Endothelial cell of hepatic sinusoid (primary cell): ENCODE data around the gene SIVA1.

Experiments used
- in situ Hi-C: cut with HindIII; loops from 2 replicates; pipeline ENCODE4 v1.10.0; 2017; ENCODE audit warnings: low sequenced_read_pairs

The SIVA1 gene

DNA sequence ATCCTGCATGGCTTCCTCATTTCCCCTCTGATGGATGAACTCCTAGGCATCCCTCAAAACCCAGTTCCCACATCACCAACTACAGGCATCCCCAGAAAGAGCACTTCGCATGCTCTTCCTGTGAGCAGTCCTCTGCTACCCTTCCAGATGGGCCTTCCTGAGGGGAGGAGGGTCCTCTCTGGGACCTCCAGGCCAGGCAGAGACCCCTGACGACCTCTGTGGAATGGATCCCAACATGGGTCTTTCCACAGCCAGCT is 40.7 kb downstream of the SIVA1 start:
- in situ Hi-C loops, result no loop called here

DNA sequence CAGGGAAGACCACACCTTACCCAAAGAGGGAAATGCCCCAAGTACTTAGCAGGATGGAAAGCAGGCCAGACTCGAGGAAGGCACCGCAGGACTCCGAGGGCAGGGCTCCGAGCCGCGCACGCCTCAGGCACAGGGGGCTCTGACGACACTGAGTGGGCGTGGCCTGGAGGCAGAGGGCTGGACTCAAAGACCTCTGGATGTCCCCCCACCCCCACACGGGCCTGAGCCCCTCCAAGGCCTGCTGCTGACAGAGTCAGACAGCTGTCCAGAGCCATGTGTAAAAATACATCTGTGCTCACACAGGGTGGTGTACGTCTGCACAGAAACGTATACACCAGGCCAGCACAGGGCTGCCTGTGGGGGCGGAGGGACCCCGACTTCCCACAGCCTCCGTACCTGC is 41.2 kb downstream of the SIVA1 start:
- in situ Hi-C loops, result no loop called here

GRCh38 chr14:104794631-104794992 is 41.7 kb downstream of the SIVA1 start:
- in situ Hi-C loops, result no loop called here

DNA sequence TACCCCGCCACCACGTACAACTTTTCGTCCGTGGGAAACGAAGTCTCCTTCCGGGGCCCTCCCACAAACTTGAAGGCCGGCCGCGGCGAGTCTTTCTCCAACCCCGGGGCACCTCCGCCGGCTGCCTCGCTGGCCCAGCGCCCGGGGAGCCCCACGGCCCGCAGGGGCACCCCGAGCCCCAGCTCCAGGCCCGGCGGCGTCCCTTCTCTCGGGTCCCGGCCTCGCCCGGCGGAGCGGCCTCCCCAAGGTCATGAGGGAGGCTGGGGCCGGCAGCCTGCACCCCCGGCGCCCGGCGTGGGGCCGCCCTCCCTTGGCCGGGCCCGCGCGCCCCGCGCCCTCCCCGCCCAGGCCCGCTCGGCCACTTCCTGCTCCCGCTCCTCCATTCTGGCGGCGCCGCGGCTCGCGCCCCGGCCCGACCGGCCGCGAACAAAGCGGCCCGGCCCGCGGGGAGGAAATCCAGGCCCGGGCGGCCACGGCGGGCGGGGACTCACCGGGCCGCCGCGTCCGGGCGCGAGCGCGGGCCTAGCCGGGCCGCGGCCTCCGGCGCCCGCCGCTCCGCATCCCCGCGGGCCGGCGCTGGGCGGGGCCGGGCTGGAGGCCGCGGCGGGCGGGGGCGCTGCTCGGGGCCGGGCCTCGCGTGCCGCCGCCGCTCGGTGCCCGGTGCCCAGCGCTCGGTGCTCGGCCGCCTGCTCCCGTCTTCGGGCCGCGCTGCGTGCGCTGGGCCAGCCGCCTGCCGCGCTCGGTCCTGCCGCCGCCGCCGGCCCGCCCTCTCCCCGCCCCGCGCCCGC is 42.2 kb downstream of the SIVA1 start, which contains the start of gene AKT1:
AKT1 (minus strand) TSS at position 756 of the 788 bp plus-strand sequence. CDS start 3,105 bp downstream, outside the sequence.
- in situ Hi-C loops, result no loop called here

GRCh38 chr14:104795781-104796686 is 43.1 kb downstream of the SIVA1 start:
- in situ Hi-C loops, result no loop called here

DNA sequence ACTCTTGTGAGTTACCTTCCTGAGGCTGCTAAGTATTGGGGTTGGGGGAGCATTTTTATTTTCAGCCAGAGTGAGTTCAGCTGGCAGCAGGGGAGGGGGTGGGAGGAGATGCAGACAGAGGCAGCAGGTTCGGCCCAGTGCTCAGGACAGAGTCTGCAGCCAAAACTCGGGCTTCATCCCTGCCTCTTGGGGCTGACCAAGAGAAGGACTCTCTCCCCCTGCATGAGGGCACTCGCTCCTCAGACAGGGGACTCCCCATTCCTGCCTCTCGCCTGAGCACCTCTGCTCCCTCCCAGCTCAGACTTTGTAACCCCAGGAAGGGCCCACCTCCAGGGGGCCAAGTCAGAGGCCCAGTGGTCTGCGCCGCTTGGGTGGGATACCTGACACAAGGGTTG is 43.7 kb downstream of the SIVA1 start:
- in situ Hi-C loops, result no loop called here

- in situ Hi-C loops, result no loop called here
These were observed 44.4 kb downstream of the SIVA1 start for GRCh38 chr14:104797115-104798044.

- in situ Hi-C loops, result no loop called here
These were observed 45.6 kb downstream of the SIVA1 start for GRCh38 chr14:104798300-104799243.

DNA sequence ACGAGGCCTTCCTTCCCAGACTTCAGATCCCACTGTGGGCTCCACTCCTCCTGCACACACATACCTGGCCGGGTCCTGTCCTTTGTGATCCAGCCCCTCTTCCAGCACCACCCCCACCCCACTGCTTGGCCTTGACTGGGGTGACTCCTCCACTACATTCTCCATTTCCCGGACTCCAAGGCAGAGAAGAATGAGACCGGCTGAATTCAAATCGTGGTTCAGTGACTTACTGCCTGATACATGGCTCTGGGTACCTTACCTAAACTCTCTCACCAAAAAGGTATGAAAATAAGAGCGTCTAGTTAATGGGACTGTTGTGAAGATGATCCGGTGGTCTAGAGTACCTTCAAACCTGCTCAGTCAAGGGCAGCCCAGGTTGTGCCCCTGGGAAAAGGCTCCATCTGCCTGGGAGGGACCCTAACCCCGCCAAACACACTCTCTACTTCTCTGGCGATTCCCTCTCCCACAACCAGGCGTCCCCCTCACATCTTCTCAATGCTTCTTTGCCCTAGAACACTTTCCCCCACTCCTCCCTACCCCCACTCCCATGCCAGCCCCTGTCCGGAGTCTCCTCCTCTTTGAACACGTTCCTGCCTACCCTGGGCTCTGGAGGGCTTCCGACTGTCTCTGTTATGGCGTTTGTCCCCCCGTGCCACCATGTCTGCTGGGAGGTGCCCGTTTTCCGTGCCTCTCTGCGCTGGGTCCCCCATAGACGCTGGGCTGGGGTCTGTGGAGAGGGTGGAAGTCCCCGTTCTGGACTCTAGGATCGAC is 46.5 kb downstream of the SIVA1 start:
- in situ Hi-C loops, result no loop called here

DNA sequence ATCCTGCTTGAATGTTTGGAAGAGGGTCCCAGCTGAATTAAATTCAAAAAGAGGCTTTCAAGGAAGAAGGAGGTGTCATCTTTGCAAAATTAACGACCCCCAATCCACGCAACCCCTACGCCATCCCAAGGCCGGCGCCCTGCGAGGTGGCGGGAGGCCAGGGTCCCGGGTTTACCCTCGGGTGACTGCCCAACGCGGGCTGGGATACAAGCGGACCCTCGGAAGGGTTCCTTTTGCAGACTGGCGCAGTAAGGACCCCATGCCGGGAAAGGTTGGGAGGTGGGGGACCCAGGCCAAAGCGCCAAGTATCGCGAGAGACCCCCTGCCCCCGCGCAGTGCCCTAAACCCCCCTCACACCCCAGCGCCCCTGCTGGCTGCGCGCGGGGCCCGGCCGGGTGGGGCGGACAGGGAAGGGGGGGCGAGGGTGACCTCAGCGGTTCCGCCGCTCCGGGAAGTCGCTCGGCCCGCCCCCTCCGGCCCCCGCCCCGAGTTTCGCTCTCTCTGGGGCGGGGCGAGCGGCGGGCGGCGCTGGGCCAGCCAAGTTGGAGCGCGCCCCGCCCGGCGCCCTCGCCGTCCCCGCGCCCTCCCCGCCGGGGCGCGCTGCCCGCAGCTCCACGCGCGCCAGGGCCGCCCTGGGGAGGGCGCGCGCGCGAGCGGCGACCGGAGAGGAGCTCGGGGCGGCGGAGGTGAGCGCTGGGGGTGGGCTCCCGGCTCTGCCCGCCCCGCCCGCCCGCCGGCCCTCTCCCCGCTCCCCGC is 47.2 kb downstream of the SIVA1 start:
- in situ Hi-C loops, result no loop called here

DNA sequence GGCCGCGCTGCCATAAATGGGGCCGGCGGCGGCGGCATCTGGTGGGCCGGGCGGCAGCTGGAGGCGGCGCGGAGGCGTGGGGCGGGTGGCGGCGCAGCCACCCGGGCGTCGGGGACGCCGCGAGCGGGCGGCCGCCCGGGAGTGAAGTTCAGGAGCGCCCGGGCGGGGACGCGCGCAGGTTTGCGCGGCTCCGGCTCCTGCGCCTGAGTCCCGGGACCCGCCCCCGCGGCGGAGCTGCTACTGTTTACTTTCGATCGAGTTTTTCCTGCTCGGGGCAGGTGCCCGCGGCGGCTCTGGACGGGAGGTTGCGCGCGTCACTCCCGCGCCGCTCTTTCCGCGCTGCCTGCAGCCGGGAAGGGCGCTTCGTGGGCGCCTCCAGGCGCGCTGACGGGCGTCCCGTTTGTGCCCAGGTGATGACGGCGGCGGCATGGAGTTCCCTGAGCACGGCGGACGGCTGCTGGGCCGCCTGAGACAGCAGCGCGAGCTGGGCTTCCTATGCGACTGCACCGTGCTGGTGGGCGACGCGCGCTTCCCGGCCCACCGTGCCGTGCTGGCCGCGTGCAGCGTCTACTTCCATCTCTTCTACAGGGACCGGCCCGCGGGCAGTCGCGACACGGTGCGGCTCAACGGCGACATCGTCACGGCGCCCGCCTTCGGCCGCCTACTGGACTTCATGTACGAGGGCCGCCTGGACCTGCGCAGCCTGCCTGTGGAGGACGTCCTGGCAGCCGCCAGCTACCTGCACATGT is 48.0 kb downstream of the SIVA1 start, which contains the start of gene ZBTB42:
ZBTB42 (plus strand) TSS at position 331 of the 749 bp plus-strand sequence; CDS start at position 428, 97 bp downstream.
- in situ Hi-C loops, result no loop called here

GRCh38 chr14:104801520-104802393 is 48.8 kb downstream of the SIVA1 start:
- in situ Hi-C loops, result no loop called here

DNA sequence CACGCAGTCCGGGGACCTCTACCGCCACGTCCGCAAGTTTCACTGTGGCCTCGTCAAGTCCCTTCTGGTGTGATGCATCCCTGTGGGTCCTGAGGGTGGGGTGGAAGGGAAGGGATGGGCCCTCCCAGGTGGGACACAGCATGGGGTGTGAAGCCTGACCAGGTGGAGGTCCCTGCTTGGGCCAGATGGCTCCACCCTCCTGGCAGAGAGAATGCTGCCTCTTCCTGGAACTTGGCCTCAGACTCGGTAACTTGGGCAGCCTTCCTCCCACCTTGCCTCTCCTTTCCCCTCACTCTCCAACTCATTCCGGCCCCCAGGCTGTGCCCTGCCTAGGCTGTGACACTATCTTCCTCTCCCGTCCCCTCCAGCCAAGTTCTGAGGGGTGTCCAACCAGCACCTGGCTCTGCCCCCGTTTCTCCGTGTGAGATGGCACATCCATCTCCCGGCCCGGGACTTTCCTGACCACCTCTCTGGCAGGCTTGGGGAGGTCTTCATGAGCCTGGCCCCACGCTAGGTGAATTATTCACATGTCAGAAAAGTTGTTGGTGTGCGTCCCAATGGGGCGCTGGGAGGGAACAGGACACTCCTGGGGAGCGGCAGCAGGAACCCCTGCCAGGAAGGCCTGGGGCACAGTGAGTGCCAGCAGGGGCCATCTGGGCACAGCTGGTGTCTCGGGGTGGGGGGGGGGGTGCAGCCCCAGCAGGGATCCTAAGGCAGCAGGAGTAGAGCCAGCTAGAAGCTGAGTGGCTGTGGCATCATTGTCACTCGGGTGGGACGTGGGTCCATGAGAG is 49.6 kb downstream of the SIVA1 start:
- in situ Hi-C loops, result no loop called here

- in situ Hi-C loops, result no loop called here
These were observed 50.4 kb downstream of the SIVA1 start for GRCh38 chr14:104803280-104803911.

GRCh38 chr14:104803912-104804410 is 51.0 kb downstream of the SIVA1 start:
- in situ Hi-C loops, result no loop called here
